Activated gamma-delta T cell treated with Interleukin-2 at 50 U/mL for 16 hours (primary cell): ENCODE results near the gene PLAC1.

ENCODE experiments used
- DNase-seq: peaks from one replicate; pipeline ENCODE4 v3.0.0-alpha.2; 2020

The PLAC1 gene

GRCh38 chrX:134571796-134572195 lies 86.5 kb downstream of the PLAC1 start:
- DNase-seq = no peak

- no peak for DNase-seq
Measured at GRCh38 chrX:134570899-134571298, 87.4 kb downstream of the PLAC1 start.

DNA sequence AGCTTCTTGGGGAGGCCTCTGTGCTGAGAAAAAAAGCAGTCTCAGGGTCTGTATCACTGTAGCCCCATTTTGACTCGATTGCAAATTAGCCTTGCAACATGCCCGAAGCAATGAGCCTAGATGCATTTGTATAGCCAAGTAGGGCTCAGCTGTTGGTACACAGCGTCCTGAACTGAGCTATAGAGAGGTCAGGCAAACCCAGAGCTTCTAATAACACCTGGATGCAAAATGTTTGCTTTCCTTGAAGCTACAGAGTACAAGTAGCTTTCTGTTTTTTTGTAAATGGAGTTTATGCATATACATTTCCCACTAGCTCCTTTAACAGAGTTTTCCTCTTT lies 87.8 kb downstream of the PLAC1 start:
- no peak for DNase-seq

GRCh38 chrX:134569306-134569705 lies 89.0 kb downstream of the PLAC1 start:
- no peak for DNase-seq

- no peak for DNase-seq
Measured at GRCh38 chrX:134568285-134569016, 89.8 kb downstream of the PLAC1 start.

DNA sequence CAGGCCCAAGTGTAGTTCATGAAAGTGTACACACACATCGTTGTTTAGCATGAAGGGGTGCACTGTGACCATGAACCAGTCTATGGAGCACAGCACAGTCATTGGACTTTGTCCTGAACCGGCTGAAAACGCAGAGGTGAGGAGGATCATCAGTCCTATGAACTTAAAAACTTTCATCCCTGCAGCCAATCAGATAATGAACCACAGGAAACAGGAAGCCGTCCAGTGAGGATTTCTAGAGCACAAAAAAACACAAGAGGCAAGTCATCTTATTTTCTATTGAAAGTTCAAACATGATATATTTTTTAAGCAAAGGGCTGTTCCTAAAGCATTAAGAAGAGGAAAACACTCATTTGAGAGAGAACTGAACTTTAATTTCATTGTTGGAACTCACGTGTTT lies 91.8 kb downstream of the PLAC1 start:
- no peak for DNase-seq

DNA sequence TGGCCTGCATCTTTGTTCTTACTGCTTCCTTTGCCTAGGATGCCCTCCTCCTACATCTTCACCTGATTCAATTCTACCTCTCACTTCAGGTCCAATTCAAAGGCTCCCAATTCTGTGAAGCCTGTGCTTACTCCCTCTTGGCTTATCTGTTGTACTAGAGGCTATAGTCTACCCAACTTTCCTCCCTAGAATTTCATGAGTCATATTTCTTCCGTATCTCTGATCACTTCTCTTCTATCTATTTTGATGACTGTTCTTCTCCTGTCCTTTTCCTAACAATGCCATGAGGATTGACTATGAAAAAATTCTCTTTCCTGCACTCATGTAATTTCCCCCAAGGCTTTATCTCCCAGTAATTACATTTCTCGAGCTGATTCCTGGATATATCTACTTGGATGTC lies 96.3 kb downstream of the PLAC1 start:
- DNase-seq = no peak

DNA sequence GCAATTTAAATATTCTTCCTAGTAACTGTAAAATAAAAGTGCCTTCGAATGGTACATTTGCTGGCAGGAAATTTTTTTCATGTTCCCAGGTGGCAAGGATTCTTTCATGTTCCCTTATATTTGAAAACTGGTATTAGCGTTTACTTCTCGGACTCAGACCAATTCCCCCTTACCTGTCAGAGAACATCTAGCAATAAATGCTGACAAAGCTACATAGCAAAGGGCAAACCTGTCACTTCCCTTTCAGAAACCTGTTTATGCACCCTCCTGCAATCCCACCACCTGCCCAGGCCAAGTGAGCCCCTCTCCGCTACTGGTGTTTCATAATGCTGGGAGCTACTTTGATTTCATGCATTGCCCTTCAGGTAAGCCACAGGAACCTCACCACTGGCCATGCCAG lies 100.1 kb downstream of the PLAC1 start:
- no peak for DNase-seq

- DNase-seq = no peak
Measured at GRCh38 chrX:134554291-134554690, 104.0 kb downstream of the PLAC1 start.

DNA sequence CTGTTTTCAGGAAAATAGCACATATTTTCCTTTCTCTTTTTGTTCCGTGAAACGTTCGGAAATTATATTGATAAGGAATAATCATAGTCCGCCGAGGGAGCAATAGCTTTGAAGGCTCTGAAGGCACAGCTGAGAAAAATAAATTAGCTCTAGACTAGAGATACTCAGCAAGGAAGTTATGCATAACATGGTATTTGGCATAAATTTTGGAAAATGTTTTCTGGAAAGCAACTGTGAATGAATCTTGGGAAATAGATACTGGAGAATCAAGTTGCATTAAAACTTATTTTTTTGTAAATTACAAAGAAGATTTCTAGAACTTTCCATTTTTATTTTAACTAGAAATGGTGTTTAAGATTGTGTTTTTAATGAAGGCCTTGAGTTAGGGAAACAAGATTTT lies 105.9 kb downstream of the PLAC1 start:
- no peak for DNase-seq

DNA sequence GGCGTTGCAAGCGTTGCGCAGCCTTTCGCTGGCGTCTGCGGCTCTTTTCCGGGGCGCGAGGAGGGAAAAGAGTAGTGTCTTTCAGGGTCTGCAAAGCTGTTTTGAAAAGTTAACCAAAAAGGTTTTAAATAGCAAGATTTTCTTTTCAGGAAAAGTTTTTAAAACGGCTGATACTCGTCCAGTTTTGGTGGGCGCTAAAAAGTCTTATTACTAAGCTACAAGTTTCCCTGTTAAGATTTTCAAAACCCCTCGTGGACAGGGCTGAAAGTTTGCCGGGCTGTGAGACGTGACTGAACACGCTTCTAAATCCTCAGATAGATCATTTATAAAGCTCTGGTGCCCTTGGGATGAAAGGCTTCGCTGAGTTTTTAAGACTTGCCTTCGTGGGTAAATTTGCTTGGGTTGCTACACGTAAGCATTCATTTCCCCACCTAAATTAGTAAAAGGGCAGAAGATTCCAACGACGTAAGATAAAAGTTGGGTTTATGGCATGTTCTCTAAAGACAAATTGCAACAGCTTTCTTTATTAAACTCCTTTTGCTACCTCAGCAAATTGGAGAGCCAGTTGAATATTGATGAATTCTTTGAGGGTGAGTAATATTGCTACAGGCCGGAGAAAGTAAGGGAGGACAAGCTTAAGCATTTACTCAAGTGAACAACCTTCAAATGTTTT lies 106.8 kb downstream of the PLAC1 start:
- DNase-seq = no peak

DNA sequence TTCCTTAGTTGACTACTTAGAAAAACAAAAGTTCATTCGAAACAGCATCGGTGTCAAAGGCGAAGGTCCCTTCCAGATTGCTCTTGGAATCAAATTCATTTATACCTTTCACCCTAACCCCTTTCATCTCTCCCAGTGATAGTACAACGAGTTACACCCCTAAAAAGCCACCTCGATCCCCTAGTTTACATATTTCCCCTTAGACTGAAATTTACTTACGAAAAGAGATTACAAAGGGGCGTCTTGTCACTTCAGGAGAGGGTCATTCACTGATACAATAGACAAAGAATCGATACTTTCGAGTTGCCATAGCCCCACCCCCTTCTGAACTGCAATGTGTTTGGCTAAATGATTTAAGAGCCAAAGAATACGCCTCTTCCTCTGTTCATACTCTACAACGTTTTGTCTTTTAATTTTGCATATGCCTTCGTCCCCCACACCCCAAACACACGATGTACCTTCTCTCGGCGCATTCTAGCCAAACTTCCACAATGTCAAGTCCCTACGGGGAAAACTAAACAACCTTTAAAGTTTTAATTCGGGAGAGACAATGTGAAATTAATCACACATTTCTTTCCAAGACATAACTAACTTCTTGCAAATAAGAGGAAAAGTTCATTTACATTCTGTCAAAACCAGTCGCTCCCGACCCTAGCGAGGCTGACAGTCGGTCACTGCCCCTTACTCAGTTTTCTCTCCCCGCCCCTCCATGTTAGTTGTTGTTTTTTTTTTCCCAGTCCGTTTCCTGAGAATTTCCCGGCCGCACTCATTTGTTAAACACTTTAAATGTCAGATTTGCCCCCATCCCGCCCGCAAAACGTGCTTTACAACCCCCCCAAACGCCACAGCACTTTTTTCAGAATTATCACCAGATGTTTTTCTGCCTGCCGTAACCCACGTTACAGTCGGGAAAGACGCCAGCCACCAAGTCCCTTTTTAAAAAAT lies 109.7 kb downstream of the PLAC1 start:
- no peak for DNase-seq

DNA sequence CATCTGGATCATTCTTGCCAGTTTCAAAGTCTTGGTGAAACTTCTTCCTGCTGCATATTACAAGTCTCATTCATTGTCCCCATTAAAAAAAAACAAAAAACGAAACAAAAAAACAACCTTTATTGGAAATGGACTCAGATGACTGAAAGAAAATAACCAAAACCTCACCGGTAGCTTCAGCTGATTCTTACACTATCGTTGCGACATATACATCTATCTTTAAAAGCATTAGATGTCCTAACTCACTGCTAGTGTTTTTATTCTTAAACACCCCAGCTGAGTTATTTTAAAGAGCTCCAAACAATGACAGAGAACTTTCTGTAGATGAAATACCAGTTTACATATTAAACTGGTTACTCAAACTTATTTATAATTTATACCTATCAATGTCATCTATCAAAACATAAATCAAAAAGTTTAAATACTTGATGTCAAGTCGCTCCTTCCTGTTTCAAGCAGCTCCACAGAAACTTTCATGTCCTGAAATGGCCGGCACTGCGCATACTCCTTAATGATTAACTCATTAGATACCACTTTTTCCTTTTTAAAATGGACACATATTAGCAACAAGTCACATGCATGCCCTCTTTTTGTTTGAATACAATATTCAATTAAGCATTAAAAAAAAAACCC lies 111.1 kb downstream of the PLAC1 start:
- DNase-seq = no peak

DNA sequence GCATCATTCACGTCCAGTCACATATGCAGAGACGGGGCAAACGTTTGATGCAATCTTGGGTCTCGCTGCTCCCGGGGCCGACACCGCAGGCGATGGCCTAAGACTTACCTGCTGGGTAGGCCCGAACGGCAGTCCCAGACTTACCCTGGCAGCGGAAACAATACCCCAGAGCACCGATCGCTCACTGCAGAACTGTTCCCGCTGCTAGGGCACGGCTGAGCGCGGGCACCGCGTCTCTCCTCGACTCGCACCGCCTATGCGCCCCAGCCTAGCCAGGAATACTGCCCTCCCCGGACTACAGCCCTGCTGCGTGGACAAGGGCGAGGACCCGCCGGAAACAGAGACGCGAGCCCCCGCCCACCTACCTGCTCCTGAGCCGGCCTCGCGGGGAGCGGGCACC lies 112.1 kb downstream of the PLAC1 start:
- no peak for DNase-seq

DNA sequence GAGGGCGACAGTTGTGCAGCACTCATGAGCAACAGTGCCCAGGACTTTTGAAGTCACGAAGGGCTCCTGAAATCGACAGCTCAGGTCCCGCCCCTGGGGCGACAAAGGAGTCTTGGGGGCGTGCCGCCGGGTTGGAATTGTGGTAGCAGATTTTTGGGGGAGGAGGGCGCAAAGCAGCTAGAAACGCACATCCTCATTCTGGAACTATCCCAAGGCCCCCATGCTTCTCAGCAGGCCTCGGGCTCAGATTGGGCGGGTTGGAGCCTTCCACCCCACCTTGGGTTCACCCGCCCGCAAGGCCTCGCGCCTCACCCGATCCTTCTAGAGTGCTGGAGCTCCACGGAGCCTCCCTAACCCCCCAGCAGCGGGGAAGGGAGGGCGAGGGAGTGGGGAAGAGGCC lies 112.8 kb downstream of the PLAC1 start:
- no peak for DNase-seq

GRCh38 chrX:134544513-134545151 lies 113.6 kb downstream of the PLAC1 start:
- DNase-seq = no peak

GRCh38 chrX:134544135-134544512 lies 114.1 kb downstream of the PLAC1 start:
- DNase-seq = no peak

- no peak for DNase-seq
Measured at GRCh38 chrX:134543288-134543687, 115.0 kb downstream of the PLAC1 start.

DNA sequence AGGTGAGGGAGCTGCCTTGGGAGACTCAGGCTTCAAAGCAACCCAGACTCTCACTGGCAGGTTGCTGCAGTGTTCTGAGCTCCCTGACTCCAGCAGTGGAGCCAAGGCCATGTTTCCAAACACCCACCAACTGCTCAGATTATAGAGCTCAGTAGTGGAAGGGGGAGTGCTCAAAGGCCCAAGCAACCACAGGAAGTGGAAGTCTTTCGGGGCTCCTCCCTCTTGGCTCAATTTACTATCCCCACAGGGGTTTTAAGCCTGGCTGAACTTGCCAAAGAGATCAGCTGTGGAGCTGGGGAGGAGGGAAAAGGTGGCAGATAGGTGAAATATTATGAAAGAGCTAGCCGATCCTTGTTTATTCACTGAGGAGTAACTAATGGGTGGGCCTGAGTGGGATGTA lies 115.8 kb downstream of the PLAC1 start:
- DNase-seq = no peak

DNA sequence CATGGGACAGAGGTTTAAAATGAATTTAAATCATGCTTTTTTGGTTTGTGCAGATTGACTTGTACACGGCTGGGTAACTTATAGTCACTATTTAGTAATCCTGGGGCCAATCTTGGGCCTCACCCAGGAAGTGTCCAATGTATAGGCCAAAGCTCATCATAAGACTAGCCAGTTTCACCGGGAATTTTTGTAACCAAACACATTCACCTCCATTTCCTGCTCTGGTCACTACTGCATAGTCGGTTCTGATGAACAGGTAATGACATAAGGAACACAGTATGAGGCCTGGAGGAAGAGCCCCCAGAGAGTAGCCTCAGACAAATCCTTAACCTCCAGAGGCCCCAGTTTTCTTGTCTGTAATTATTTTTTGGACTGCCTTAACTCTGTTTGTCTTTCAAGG lies 116.4 kb downstream of the PLAC1 start:
- DNase-seq = no peak

DNA sequence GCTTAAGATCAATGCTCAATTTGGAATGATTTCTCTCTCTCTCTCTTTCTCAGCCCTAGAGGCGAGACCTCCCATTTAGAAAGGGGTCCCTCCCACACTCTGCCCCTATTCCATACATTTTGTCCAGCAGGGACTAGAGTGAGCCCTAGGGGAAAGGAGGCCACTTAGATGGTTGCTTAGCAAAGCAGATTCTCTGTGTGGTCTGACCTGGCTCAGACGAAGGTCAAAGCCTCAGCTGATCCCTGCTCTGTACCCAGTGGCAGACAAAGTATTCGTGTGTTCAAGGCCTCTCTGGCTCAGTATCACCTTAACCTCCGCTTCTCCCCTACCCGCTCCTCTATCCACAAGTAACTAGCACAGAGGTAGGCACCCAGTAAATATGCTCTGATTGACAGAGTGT lies 120.0 kb downstream of the PLAC1 start:
- no peak for DNase-seq

- DNase-seq = no peak
Measured at GRCh38 chrX:134537179-134537955, 120.9 kb downstream of the PLAC1 start.
